ENCODE data around the gene FBXL17.

FBXL17 gene

DNA sequence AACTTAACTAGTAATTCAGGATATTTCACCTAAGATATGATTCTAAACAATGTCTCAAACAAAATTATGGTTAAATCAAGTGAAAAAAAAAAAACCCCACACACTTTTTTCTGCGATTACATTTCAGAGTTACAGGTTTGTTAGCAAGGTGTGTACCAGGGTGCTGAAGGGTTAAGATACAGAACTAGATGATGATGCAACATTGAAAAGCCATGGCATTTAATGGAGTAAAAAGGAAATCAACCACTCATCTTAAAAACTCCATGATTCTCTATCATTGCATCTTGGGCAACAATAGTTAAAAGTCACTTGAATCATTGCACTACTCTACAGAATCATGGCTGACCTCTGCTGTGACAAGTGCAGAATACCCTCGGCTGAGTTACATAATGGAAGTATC lies 440.9 kb downstream of the FBXL17 start:
- DNase-seq: no peak

GRCh38 chr5:107937651-107938355 lies 444.1 kb downstream of the FBXL17 start:
- no peak for DNase-seq

DNA sequence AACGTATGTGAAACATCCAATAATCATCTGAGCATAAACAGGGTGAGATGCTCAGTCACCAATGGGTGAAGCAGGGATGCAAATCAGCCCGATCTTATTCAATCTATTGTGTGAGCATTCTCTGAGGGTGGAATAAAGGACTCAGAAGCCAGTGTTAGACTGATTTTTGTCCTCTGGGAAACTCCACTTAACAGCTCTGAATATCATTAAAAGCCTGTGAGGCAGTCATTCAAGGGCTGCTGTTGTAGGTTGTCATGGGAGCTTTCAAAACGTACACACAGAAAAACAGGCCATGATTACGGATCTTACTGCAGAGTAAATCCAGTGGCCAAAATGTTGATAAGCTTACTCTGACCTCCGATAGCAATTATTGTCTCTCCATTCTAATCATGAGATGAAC lies 444.7 kb downstream of the FBXL17 start:
- no peak for DNase-seq

DNA sequence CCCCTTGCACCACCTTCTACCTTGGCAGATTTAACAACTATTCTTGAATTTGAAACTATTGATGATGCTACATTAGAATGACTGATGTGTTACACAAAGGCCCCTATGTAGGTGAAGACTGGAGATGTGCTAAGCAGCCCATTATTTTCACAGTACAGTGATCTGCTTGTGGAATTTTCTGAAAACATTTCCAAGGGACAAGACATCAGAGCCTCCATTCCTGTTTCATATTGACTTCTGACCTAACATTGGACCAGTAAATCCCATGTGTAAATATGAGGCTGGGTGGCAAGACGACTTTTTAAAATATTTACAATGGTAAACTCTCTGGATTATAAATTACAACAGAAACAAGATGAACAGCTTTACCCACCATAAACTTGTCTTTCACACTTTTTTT lies 445.4 kb downstream of the FBXL17 start:
- DNase-seq: no peak

- DNase-seq: no peak
Observed at GRCh38 chr5:107935645-107936044, 446.3 kb downstream of the FBXL17 start.

DNA sequence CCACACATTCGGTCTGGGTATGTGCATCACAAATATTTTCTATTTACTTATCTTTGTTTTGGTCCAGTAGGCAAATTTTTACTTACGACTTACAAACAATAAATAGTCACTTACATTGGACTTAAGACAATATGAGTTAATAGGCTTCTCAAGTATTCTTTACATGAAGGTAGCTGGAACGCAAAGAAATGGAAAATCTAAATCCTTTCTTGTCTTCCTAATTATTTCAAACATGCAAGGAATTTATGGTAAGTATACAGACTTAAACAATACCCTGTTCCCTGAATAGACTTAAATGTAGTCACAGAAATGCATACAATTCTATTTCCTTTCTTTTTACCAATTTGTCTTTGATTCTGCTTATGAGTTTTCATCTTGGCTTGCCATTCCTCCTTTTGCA lies 448.6 kb downstream of the FBXL17 start:
- DNase-seq: no peak

- no peak for DNase-seq
Observed at GRCh38 chr5:107930891-107931290, 451.0 kb downstream of the FBXL17 start.

GRCh38 chr5:107930092-107930491 lies 451.8 kb downstream of the FBXL17 start:
- DNase-seq: no peak

GRCh38 chr5:107929080-107929479 lies 452.8 kb downstream of the FBXL17 start:
- DNase-seq: no peak

- no peak for DNase-seq
Observed at GRCh38 chr5:107926121-107926520, 455.8 kb downstream of the FBXL17 start.

- no peak for DNase-seq
Observed at GRCh38 chr5:107925200-107925599, 456.7 kb downstream of the FBXL17 start.

DNA sequence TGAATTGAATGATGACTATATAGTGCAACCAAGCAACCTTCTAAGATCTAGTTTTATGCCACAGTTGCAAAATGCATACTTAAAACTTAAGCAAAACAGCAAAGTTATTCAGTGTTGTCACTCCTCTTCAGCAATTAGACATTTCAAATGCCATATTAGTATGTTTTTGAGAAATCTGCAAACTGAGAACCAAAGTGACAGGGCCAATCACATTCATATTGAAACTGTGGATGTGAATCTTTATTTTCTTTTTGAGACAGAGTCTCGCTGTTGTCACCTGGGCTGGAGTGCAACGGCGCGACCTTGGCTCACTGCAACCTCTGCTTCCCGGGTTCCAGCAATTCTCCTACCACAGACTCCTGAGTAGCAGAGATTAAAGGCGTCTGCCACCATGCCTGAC lies 461.9 kb downstream of the FBXL17 start:
- DNase-seq: no peak

DNA sequence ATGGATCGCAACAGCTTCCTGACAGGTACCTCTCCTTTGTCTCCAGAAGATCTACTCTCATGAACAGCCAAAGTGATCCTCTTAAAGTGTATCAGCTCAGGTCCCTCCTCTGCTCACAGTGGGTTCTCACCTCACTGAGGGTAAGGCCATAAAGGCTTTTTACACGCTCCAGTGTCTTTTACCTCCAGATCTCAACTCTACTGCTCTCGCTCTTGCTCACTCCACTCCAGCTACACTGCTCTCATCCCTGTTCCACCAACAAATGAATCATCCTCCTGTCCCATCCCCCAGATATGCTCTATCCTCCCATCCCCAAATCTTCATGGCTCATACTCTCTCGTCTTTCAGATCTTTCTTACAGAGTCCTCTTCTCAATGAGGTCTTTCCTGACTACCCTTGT lies 462.5 kb downstream of the FBXL17 start:
- no peak for DNase-seq

DNA sequence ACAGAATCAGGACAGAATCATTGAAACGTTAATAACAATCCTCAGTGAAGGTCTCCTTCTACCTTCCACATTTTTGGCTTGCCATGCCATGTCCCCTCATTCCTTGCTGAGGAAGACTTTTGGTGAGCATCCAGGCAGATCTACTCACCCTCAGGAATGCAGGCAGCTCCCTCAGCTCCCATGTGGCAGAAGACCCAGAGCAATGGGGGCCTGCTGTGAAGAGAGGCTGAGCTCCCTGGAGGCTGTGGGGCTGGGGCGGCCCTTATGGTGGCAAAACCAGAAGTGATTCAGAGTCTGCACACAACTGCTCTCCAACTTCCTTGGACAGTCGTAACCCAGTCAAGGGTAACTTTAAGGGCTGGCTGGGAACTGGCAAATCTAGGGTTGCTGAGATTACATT lies 463.9 kb downstream of the FBXL17 start:
- no peak for DNase-seq

DNA sequence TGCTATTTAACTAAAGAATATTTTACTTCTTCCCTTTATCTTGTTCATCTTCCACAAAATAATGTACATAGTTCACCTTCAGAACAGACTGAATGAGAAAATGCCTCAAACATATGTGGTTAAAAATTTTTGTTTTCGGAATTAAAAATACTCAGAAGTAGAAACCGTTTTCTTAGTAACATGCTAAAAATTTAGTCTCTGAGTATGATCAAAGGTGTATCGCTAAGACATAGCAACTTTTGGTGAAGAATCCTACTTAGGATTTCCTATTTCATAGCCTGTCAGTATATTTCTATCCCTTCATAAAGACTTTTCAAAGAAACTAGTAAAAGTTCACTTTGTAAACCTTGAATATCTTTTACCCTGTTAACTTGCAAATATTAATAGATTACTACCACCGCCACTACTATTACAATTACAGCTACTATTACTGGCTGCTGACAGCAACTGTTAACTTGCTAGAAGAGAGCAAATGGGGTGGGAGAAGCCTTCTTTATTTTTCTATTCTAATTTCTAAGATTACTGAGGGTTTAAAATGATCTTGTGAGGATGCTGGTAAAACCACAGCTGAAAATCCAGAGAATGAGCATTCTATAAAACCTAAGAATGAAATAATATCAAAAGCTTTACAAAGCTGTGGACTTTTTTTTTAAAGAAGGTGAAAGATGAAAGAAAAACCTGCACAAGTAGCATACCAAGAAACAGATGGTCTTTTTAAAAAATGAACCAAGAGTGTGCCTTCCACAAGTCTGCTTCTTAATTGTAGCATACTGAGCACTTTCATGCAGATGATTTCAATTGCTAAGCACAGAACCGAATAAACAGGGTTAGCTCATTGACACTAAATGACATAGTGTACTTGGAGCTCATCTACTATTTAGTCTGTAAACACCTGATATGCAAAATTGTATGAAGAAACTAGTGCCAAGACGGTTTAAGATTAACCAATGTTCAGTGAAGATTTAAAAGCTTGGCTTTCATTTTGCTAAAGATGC lies 464.9 kb downstream of the FBXL17 start:
- no peak for DNase-seq

DNA sequence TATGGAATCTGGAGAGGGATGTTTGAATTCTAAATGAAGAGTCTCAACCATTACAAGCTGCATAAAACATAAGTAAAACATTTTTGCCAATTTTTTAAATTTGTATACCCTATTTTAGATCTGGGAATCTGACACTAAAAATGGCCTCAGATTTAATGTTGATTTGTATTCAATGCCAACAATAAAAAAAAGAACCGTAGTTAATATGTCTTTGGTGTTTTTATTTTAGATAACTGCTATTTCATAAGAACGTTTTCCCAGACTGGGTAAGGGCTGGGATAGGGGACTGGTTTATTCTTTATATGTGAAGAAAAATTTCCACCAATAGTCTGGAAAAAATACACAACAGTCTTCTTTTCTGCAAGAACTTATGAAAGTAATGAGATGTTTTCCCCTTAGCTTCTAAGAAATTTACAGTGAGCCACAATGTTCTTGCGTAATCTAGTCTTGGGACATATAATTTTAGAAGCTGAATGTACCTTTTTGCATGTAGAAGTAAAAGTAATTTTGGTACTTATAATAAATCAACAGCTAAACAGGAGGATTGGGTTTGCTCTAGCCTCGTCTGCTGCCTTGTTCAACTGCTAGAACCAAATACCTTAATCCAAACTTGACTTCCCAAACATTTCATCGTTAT lies 466.6 kb downstream of the FBXL17 start:
- no peak for DNase-seq

DNA sequence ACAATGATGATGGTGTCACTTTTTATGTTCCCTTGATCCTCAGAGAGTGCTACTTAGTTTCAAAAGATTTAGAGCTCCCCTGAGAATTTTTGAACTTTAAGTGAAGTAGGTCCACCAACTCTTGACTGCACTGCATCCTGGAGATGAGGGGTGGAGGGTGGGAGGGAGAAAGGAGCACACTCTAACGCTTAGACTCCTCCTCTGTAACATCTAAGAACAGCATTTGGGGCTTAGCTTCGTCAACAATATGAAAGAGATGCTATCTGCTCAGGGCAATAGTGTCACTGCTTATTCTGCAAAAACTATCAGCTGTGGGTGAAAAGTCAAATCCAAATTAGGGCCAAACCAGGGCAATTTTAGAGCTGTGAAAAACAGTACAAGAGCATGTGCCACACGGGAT lies 468.4 kb downstream of the FBXL17 start:
- no peak for DNase-seq

DNA sequence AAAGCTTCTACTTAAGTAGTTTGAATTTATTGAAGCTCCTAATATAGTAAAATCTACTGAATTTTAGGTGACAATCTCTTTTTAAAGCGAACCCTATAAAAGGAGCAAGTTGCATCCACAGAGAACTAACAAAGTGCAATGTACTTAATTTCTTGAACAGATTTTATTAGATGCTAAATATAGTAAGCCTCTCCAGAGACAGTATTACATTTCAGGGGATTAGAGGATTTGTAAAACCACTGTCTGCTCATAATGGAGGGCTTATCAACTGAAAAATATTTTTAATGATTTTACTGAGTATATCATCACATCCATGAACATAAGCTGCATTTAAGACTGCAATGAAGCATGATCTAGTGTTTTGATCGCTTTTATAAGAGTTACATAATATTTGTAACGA lies 481.2 kb downstream of the FBXL17 start:
- DNase-seq: no peak

GRCh38 chr5:107894361-107894760 lies 487.5 kb downstream of the FBXL17 start:
- DNase-seq: no peak

GRCh38 chr5:107893642-107894041 lies 488.3 kb downstream of the FBXL17 start:
- DNase-seq: no peak

DNA sequence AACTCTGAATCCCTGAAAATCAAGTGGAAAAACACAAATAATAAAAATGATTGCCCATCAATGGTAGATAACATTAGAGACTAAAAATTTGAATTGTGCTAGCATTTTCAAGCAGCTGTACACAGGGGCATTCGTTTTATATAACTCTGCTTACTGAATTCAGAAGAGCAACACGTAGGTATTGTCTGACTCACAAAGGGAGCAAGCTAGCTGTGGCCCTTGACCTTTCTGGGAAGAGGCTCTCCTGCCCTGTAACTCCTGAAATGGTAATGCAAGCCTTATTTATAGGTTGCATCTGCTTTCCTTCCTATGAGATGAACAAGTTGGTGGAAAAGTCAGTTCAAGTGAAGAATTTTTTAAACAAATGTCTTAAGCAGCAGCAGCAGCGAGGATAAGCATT lies 492.5 kb downstream of the FBXL17 start:
- DNase-seq: no peak

- DNase-seq: no peak
Observed at GRCh38 chr5:107888541-107888940, 493.4 kb downstream of the FBXL17 start.

DNA sequence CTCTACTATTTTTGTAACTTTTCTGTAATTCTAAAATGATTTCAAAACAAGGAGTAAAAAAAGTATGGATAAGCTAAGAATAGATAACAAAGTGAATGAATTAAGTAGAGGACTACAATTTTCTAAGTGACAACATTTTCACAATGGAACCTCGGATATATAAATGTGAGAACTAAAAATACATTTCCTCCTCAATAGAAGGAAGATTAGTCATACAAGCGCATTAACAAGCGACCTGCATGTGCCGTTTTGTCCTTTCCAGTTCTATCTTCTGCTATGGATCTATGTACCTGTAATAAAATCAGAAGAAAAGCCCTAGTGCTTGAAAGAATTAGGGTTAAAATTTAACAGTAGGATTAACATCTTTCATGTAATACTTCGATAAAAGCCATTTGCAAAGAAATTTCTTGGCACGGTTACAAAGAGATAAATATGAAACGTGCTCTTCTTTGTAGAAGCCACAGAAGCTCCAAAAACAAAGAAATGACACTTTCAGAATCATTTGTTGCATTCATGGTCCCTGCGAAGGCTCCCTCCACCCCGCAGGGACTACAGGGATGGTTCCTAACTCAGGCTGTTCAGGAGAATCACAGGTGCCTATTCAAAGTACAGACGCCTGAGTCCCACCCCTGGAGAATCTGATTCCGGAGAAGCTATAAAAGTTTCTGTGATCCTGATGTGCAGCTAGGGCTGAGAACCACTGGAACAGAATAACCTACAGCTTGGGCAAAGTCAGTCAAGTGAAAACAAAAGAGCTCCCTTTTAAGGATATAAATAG lies 494.5 kb downstream of the FBXL17 start:
- DNase-seq: no peak
